PC-3 (cell line): ENCODE measurements around the gene C19orf53. TPM values are rescaled to one million over a fixed set of nuclear protein-coding genes. Genes with fewer than 3 reads are reported as not detected.

Source experiments
- ATAC-seq: fragments of 200-7000 bp; cut with Tn5 transposase; 2 replicates; pipeline ENCODE4 v1.9.1; 2020; ENCODE audit warnings: mild to moderate bottlenecking, moderate library complexity
- BruUV-seq: library from RNA; stranded (reverse); fragments of 400-500 nt; replicated peaks from 2 replicates; lab custom pipeline; 2021; lab: Mats Ljungman, UMichigan
- CTCF ChIA-PET: fragments of 300-600 bp; sonication (Branson Sonifier 250); formaldehyde crosslinking; loops from one replicate; lab custom pipeline; 2022; ENCODE audit warnings: antibody characterized with exemption; lab: Charles Lee
- POLR2A ChIA-PET: fragments of 300-600 bp; sonication (Branson Sonifier 250); formaldehyde crosslinking; loops from one replicate; lab custom pipeline; 2022; ENCODE audit warnings: antibody characterized with exemption; ENCODE audit not compliant: unreplicated experiment; lab: Charles Lee
- DNase-seq: peaks from one replicate; pipeline ENCODE4 v3.0.0-alpha.2; 2015
- H2AFZ ChIP-seq: fragments of 300-600 bp; sonication (generic); 2 replicates; pipeline ENCODE4 v1.6.0; 2016; ENCODE audit warnings: antibody characterized with exemption, low read length
- H3F3A ChIP-seq: fragments of 300-600 bp; sonication (generic); one replicate; pipeline ENCODE4 v1.6.0; 2017; ENCODE audit warnings: antibody characterized with exemption, low read length, control low read depth, mild to moderate bottlenecking; ENCODE audit not compliant: unreplicated experiment
- H3K27ac ChIP-seq: fragments of 300-600 bp; sonication (generic); 2 replicates; pipeline ENCODE4 v1.5.1; 2016; ENCODE audit warnings: mild to moderate bottlenecking, low read length
- H3K27me3 ChIP-seq: fragments of 300-600 bp; sonication (generic); 2 replicates; pipeline ENCODE4 v1.6.1; 2016; ENCODE audit warnings: low read length, mixed read lengths
- H3K36me3 ChIP-seq: fragments of 300-600 bp; sonication (generic); 2 replicates; pipeline ENCODE4 v1.6.1; 2016; ENCODE audit warnings: low read depth, mixed run types, low read length, mixed read lengths
- H3K4me1 ChIP-seq: fragments of 300-600 bp; sonication (generic); 2 replicates; pipeline ENCODE4 v1.5.1; 2016; ENCODE audit warnings: low read length; ENCODE audit not compliant: insufficient read depth
- H3K4me2 ChIP-seq: fragments of 300-600 bp; sonication (generic); 2 replicates; pipeline ENCODE4 v1.6.0; 2016; ENCODE audit warnings: low read length
- H3K4me3 ChIP-seq: fragments of 300-600 bp; sonication (generic); 2 replicates; pipeline ENCODE4 v1.5.1; 2016; ENCODE audit warnings: mild to moderate bottlenecking, low read length, mixed read lengths
- H3K79me2 ChIP-seq: fragments of 300-600 bp; sonication (generic); 2 replicates; pipeline ENCODE4 v1.6.1; 2017; ENCODE audit warnings: low read length, mixed read lengths
- H3K9ac ChIP-seq: fragments of 300-600 bp; sonication (generic); 2 replicates; pipeline ENCODE4 v1.6.0; 2016; ENCODE audit warnings: mild to moderate bottlenecking, low read length
- H3K9me2 ChIP-seq: fragments of 300-600 bp; sonication (generic); replicated peaks from 2 replicates; pipeline ENCODE4 v1.6.1; 2016; ENCODE audit warnings: mixed run types, low read length, mixed read lengths
- H3K9me3 ChIP-seq: fragments of 300-600 bp; sonication (generic); 2 replicates; pipeline ENCODE4 v1.6.1; 2016; ENCODE audit warnings: low read length, mixed read lengths
- H4K20me1 ChIP-seq: fragments of 300-600 bp; sonication (generic); 2 replicates; pipeline ENCODE4 v1.6.1; 2016; ENCODE audit warnings: low read length, mixed read lengths
- EZH2 ChIP-seq: fragments of 300-600 bp; sonication (generic); IDR thresholded peaks from one replicate; pipeline ENCODE4 v1.6.1; 2017; ENCODE audit warnings: antibody characterized with exemption, mild to moderate bottlenecking, low read length; ENCODE audit not compliant: unreplicated experiment
- EZH2phosphoT487 ChIP-seq: fragments of 300-600 bp; sonication (generic); IDR thresholded peaks from 2 replicates; pipeline ENCODE4 v1.6.1; 2018; ENCODE audit warnings: mild to moderate bottlenecking, antibody characterized with exemption, low read length, borderline replicate concordance
- intact Hi-C: fragments of 100-400 bp; cut with micrococcal nuclease; formaldehyde crosslinking; loops from 2 replicates; pipeline ENCODE4 v1.9.0; 2023
- total RNA-seq: library from RNA; depleted of rRNA; stranded (reverse); fragments of >200 nt; gene quantifications from 2 replicates; pipeline ENCODE4 v1.2.3, GENCODE V29; 2014
- TF ChIP-seq, protein P1 (sequence below): fragments of 300-600 bp; sonication (generic); conservative IDR thresholded peaks from 2 replicates; pipeline ENCODE4 v1.5.1; 2017; ENCODE audit warnings: antibody characterized with exemption, low read depth, mild to moderate bottlenecking, low read length

Gene C19orf53
- total RNA-seq, 1 experiment from 2014 or later: 341 TPM

- intact Hi-C loops: loop anchor here (2.0 to 10.0 kb wide), 2 partner anchors 57 to 291 kb away; partner anchors contain the start of gene MISP3
- no peaks in the 10 kb centered on the region for H3K27me3 ChIP-seq
- no peak overlapping the region for H3K27ac ChIP-seq
- H3K4me1 ChIP-seq: peaks cover 19% of the 10 kb centered on the region
- POLR2A ChIA-PET: interaction anchor here (0.5 to 0.7 kb wide), 5 partner anchors 11 to 221 kb away, joined by 3 to 13 read pairs (median 4); partner anchors contain the start of genes MRI1 and ZSWIM4
- no peaks in the 10 kb centered on the region for H3K9me2 ChIP-seq
- no peaks in the 10 kb centered on the region for H3K9me3 ChIP-seq
- ATAC-seq (no peak), DNase-seq (no peak)
- TF ChIP-seq EZH2phosphoT487 (no peak), EZH2 (no peak)
- TF ChIP-seq, protein P1, sequence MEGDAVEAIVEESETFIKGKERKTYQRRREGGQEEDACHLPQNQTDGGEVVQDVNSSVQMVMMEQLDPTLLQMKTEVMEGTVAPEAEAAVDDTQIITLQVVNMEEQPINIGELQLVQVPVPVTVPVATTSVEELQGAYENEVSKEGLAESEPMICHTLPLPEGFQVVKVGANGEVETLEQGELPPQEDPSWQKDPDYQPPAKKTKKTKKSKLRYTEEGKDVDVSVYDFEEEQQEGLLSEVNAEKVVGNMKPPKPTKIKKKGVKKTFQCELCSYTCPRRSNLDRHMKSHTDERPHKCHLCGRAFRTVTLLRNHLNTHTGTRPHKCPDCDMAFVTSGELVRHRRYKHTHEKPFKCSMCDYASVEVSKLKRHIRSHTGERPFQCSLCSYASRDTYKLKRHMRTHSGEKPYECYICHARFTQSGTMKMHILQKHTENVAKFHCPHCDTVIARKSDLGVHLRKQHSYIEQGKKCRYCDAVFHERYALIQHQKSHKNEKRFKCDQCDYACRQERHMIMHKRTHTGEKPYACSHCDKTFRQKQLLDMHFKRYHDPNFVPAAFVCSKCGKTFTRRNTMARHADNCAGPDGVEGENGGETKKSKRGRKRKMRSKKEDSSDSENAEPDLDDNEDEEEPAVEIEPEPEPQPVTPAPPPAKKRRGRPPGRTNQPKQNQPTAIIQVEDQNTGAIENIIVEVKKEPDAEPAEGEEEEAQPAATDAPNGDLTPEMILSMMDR: no peak
- H3K9ac ChIP-seq: no peak overlapping the region
- BruUV-seq: no TSS peak
- peaks cover 7% of the 10 kb centered on the region; the same call in 1 of the 2 replicates for H3K36me3 ChIP-seq
- H3K4me3 ChIP-seq: no peak overlapping the region
- peaks cover 7% of the 10 kb centered on the region for H3F3A ChIP-seq
- CTCF ChIA-PET: interaction anchor here (0.6 to 2.7 kb wide), 9 partner anchors 10 to 353 kb away, joined by 3 to 19 read pairs (median 7); partner anchors contain the start of gene ASF1B
- no peak overlapping the region for H2AFZ ChIP-seq
- H3K79me2 ChIP-seq: no peaks in the 10 kb centered on the region
- no peaks in the 10 kb centered on the region for H4K20me1 ChIP-seq
- H3K4me2 ChIP-seq: no peak overlapping the region
These were observed 9.6 kb downstream of the C19orf53 start for GRCh38 chr19:13783565-13784500.

DNA sequence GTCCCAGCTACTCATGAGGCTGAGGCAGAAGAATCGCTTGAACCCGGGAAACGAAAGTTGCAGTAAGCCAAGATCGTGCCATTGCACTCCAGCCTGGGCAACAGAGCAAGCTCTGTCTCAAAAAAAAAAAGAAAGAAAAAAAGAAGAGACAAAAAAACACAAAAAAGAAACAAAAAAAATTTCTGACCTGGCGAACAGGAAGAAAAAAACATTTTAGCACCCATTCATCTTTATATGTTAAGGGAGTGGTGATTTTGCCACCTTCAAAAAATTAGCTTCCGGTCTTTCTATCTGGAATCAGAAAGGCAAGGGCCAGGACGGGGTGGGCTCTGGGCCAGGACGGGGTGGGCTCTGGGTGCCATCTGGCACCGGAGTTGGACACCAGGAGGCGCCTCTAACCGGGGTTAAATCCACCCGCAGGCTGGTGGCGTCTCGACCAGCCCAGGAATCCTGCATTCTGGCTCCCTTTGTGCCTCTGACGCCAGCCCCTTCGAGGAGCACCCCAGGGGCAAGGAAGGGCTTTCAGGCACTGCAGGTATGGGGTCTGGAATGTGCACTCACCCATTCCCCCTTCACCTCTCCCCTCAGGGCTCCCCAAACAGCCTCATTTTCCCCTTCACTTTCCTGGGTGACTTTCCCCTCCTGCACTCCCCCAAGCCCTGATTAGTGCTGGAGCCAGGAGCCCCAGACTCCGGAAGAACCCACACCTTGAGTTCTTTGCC is 10.6 kb downstream of the C19orf53 start:
- no TSS peak for BruUV-seq
- no peak overlapping the region for H3K9ac ChIP-seq
- no peaks in the 10 kb centered on the region for H3K9me3 ChIP-seq
- no peaks in the 10 kb centered on the region for H3K79me2 ChIP-seq
- TF ChIP-seq EZH2 (no peak), EZH2phosphoT487 (no peak)
- TF ChIP-seq, protein P1: peak; percentile 90
- no peaks in the 10 kb centered on the region for H3K36me3 ChIP-seq
- DNase-seq (peak; percentile 86), ATAC-seq (peak; percentile 81)
- ChIA-PET CTCF (interaction anchor here (0.6 to 0.8 kb wide), 7 partner anchors 13 to 352 kb away, joined by 3 to 12 read pairs (median 7); partner anchors contain the start of gene ASF1B), POLR2A (interaction anchor here (0.6 to 0.7 kb wide), 2 partner anchors 10 to 220 kb away, joined by 3 to 13 read pairs; partner anchors contain the start of gene ZSWIM4)
- H3F3A ChIP-seq: peaks cover 7% of the 10 kb centered on the region
- H3K9me2 ChIP-seq: no peaks in the 10 kb centered on the region
- no peaks in the 10 kb centered on the region for H4K20me1 ChIP-seq
- peak overlapping the region; percentile 67 for H3K4me2 ChIP-seq
- H3K27ac ChIP-seq: no peak overlapping the region
- no peaks in the 10 kb centered on the region for H3K27me3 ChIP-seq
- H3K4me3 ChIP-seq: no peak overlapping the region; the same call in 1 of the 2 replicates
- H3K4me1 ChIP-seq: peaks cover 19% of the 10 kb centered on the region
- intact Hi-C loops: loop anchor here (1.0 to 10.0 kb wide), 3 partner anchors 56 to 290 kb away; partner anchors contain the start of gene MISP3
- peak overlapping the region; percentile 74 for H2AFZ ChIP-seq
